ENCODE data around the gene IL32.

IL32 gene

DNA sequence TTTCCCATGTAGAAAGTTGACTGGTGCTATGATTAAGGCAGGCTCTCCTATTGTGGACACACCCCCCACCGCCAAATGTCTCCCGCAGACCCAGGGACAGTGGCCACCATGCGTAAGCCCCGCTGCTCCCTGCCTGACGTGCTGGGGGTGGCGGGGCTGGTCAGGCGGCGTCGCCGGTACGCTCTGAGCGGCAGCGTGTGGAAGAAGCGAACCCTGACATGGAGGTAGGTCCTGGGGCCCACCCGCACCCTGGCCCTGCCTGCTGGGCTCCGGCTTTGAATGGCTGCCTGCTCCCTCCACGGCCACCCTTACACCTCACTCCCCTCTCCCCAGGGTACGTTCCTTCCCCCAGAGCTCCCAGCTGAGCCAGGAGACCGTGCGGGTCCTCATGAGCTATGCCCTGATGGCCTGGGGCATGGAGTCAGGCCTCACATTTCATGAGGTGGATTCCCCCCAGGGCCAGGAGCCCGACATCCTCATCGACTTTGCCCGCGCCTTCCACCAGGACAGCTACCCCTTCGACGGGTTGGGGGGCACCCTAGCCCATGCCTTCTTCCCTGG is 15.4 kb upstream of the IL32 start:
- H3K4me2 ChIP-seq (ENCODE audit: insufficient read depth, low read length), result no peak overlapping the region
- H3K79me2 ChIP-seq (ENCODE audit: insufficient read depth, low read length), result no peaks in the 10 kb centered on the region
- H3K4me1 ChIP-seq (ENCODE audit: insufficient read depth, low read length), result peaks cover 18% of the 10 kb centered on the region
- H3K27me3 ChIP-seq (ENCODE audit: insufficient read depth, low read length, poor library complexity), result peaks cover 12% of the 10 kb centered on the region
- TF ChIP-seq, protein P1, sequence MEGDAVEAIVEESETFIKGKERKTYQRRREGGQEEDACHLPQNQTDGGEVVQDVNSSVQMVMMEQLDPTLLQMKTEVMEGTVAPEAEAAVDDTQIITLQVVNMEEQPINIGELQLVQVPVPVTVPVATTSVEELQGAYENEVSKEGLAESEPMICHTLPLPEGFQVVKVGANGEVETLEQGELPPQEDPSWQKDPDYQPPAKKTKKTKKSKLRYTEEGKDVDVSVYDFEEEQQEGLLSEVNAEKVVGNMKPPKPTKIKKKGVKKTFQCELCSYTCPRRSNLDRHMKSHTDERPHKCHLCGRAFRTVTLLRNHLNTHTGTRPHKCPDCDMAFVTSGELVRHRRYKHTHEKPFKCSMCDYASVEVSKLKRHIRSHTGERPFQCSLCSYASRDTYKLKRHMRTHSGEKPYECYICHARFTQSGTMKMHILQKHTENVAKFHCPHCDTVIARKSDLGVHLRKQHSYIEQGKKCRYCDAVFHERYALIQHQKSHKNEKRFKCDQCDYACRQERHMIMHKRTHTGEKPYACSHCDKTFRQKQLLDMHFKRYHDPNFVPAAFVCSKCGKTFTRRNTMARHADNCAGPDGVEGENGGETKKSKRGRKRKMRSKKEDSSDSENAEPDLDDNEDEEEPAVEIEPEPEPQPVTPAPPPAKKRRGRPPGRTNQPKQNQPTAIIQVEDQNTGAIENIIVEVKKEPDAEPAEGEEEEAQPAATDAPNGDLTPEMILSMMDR (IDR thresholded peaks at IDR 0.05; ENCODE audit: borderline replicate concordance, extremely low read depth, low read length, poor library complexity, severe bottlenecking), result no peak
- TF ChIP-seq EZH2 (IDR thresholded peaks at IDR 0.05; ENCODE audit: borderline replicate concordance, low read depth, low read length, severe bottlenecking), result no peak
- H4K20me1 ChIP-seq (ENCODE audit: insufficient read depth, low read length), result peaks cover 6% of the 10 kb centered on the region
- ATAC-seq (ENCODE audit: insufficient read depth, low read depth), result no peak
- H3K36me3 ChIP-seq (ENCODE audit: insufficient read depth, low read length), result peaks cover 14% of the 10 kb centered on the region
- no peaks in the 10 kb centered on the region for H3K9me3 ChIP-seq (ENCODE audit: insufficient read depth, low read length, severe bottlenecking)
- no peak overlapping the region for H2AFZ ChIP-seq (ENCODE audit: low read depth, low read length)
- no peak overlapping the region for H3K4me3 ChIP-seq (ENCODE audit: low read depth in 1 of 2, low read length in 2 of 2)
- H3K27ac ChIP-seq (ENCODE audit: low read length), result no peak overlapping the region
- no peak for DNase-seq
- no peak overlapping the region for H3K9ac ChIP-seq (ENCODE audit: low read depth, low read length)

DNA sequence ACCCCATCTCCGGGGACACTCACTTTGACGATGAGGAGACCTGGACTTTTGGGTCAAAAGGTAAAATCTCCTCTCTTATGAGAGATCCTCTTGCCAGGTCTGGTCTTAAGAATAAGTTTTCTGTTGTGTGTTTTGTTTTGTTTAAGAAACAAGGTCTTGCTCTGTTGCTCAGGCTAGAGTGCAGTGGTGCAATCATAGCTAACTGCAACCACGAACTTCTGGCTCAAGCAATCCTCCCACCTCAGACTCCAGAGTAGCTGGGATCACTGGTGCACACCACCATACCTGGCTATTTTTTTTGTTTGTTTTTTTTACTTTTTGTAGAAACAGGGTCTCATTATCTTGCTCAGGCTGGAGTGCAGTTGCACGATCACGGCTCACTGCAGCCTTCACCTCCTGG is 15.0 kb upstream of the IL32 start:
- Histone ChIP-seq H3K27me3 (ENCODE audit: insufficient read depth, low read length, poor library complexity) (peaks cover 8% of the 10 kb centered on the region), H3K79me2 (ENCODE audit: insufficient read depth, low read length) (no peaks in the 10 kb centered on the region), H4K20me1 (ENCODE audit: insufficient read depth, low read length) (peaks cover 4% of the 10 kb centered on the region; the same call in 1 of the 2 replicates), H3K9me3 (ENCODE audit: insufficient read depth, low read length, severe bottlenecking) (no peaks in the 10 kb centered on the region), H3K4me3 (ENCODE audit: low read depth in 1 of 2, low read length in 2 of 2) (no peak overlapping the region), H3K9ac (ENCODE audit: low read depth, low read length) (no peak overlapping the region), H3K4me1 (ENCODE audit: insufficient read depth, low read length) (peaks cover 15% of the 10 kb centered on the region), H2AFZ (ENCODE audit: low read depth, low read length) (no peak overlapping the region), H3K4me2 (ENCODE audit: insufficient read depth, low read length) (no peak overlapping the region), H3K27ac (ENCODE audit: low read length) (no peak overlapping the region), H3K36me3 (ENCODE audit: insufficient read depth, low read length) (peaks cover 19% of the 10 kb centered on the region)
- ATAC-seq (ENCODE audit: insufficient read depth, low read depth) (no peak), DNase-seq (no peak)
- TF ChIP-seq, protein P1 (IDR thresholded peaks at IDR 0.05; ENCODE audit: borderline replicate concordance, extremely low read depth, low read length, poor library complexity, severe bottlenecking), result no peak
- no peak for TF ChIP-seq EZH2 (IDR thresholded peaks at IDR 0.05; ENCODE audit: borderline replicate concordance, low read depth, low read length, severe bottlenecking)

- no peak overlapping the region for H3K4me2 ChIP-seq (ENCODE audit: insufficient read depth, low read length)
- H4K20me1 ChIP-seq (ENCODE audit: insufficient read depth, low read length), result peaks cover 4% of the 10 kb centered on the region; the same call in 1 of the 2 replicates
- peaks cover 3% of the 10 kb centered on the region for H3K27me3 ChIP-seq (ENCODE audit: insufficient read depth, low read length, poor library complexity)
- H3K27ac ChIP-seq (ENCODE audit: low read length), result no peak overlapping the region
- ATAC-seq (ENCODE audit: insufficient read depth, low read depth) (no peak), DNase-seq (no peak)
- TF ChIP-seq EZH2 (IDR thresholded peaks at IDR 0.05; ENCODE audit: borderline replicate concordance, low read depth, low read length, severe bottlenecking), result no peak
- TF ChIP-seq, protein P1 (IDR thresholded peaks at IDR 0.05; ENCODE audit: borderline replicate concordance, extremely low read depth, low read length, poor library complexity, severe bottlenecking), result no peak
- no peaks in the 10 kb centered on the region for H3K9me3 ChIP-seq (ENCODE audit: insufficient read depth, low read length, severe bottlenecking)
- peaks cover 10% of the 10 kb centered on the region for H3K4me1 ChIP-seq (ENCODE audit: insufficient read depth, low read length)
- H3K4me3 ChIP-seq (ENCODE audit: low read depth in 1 of 2, low read length in 2 of 2), result no peak overlapping the region
- no peak overlapping the region for H3K9ac ChIP-seq (ENCODE audit: low read depth, low read length)
- H3K79me2 ChIP-seq (ENCODE audit: insufficient read depth, low read length), result no peaks in the 10 kb centered on the region
- no peak overlapping the region for H2AFZ ChIP-seq (ENCODE audit: low read depth, low read length)
- H3K36me3 ChIP-seq (ENCODE audit: insufficient read depth, low read length), result peaks cover 20% of the 10 kb centered on the region
Observed at GRCh38 chr16:3051009-3051408, 14.4 kb upstream of the IL32 start.
